Measurements from ENCODE around the gene UHRF2.

- TF ChIP-seq CTCF (conservative IDR thresholded peaks at IDR 0.05; ENCODE audit: low read length) (no peak), EZH2phosphoT487 (IDR thresholded peaks at IDR 0.05; ENCODE audit: borderline replicate concordance) (no peak)
Measured at GRCh38 chr9:6501526-6502210, 88.7 kb downstream of the UHRF2 start.
